ENCODE measurements around the gene RAB3A. TPM values are rescaled to one million over a fixed set of nuclear protein-coding genes. Genes with fewer than 3 reads are reported as not detected.

The RAB3A gene
- total RNA-seq (2022; extraction: Qiagen RNA extraction; ENCODE audit: low read depth) = 0.74 to 0.94 TPM (median 0.87 TPM) in 5 replicates

GRCh38 chr19:18203863-18204393 is at the start of gene RAB3A:
RAB3A (minus strand) TSS chr19:18204042; CDS start chr19:18202740, 1,302 bp downstream.

GRCh38 chr19:18225702-18226468 is 22.0 kb upstream of the RAB3A start, which contains the start of gene PDE4C:
PDE4C (minus strand) TSS chr19:18226438; CDS start chr19:18226415, 23 bp downstream.

GRCh38 chr19:18192673-18193387 is 11.0 kb downstream of the RAB3A start, which contains the start of gene MPV17L2:
MPV17L2 (plus strand) TSS chr19:18193218; CDS start chr19:18193282, 64 bp downstream.

GRCh38 chr19:18173572-18174288 is 30.1 kb downstream of the RAB3A start, which contains the start of gene IFI30:
IFI30 (plus strand) TSS chr19:18173813; CDS start chr19:18173842, 29 bp downstream.

GRCh38 chr19:18152817-18153555 is 50.9 kb downstream of the RAB3A start, which contains the start of gene PIK3R2:
PIK3R2 (plus strand) TSS chr19:18153163; CDS start chr19:18155880, 2,717 bp downstream.

Other genes starting within 250 kb of the RAB3A start
- 0.22 to 0.76 TPM (median 0.63 TPM) in 5 replicates for gene KCNN1, start 236.9 kb downstream of the RAB3A start, total RNA-seq (2022; extraction: Qiagen RNA extraction; ENCODE audit: low read depth)
- 21.0 to 28.4 TPM (median 25.9 TPM) in 5 replicates for gene ARRDC2, start 195.9 kb downstream of the RAB3A start, total RNA-seq (2022; extraction: Qiagen RNA extraction; ENCODE audit: low read depth)
- gene IL12RB1, start 117.1 kb downstream of the RAB3A start, total RNA-seq (2022; extraction: Qiagen RNA extraction; ENCODE audit: low read depth) = not detected in 5 replicates
- 1.7 to 2.3 TPM (median 2.0 TPM) in 5 replicates for gene MAST3, start 106.3 kb downstream of the RAB3A start, total RNA-seq (2022; extraction: Qiagen RNA extraction; ENCODE audit: low read depth)
- gene PIK3R2, start 50.9 kb downstream of the RAB3A start, total RNA-seq (2022; extraction: Qiagen RNA extraction; ENCODE audit: low read depth) = 4.4 to 11.0 TPM (median 10.6 TPM) in 5 replicates
- 11.6 to 20.8 TPM (median 13.7 TPM) in 5 replicates for gene IFI30, start 30.2 kb downstream of the RAB3A start, total RNA-seq (2022; extraction: Qiagen RNA extraction; ENCODE audit: low read depth)
- gene MPV17L2, start 10.8 kb downstream of the RAB3A start, total RNA-seq (2022; extraction: Qiagen RNA extraction; ENCODE audit: low read depth) = 8.2 to 13.5 TPM (median 11.9 TPM) in 5 replicates
- gene PDE4C, start 22.4 kb upstream of the RAB3A start, total RNA-seq (2022; extraction: Qiagen RNA extraction; ENCODE audit: low read depth) = 0.02 to 0.29 TPM (median 0.23 TPM) in 4 of 5 replicates, not detected in the other
- 0.25 to 0.69 TPM (median 0.51 TPM) in 5 replicates for gene IQCN, start 70.4 kb upstream of the RAB3A start, total RNA-seq (2022; extraction: Qiagen RNA extraction; ENCODE audit: low read depth)
- gene JUND, start 77.6 kb upstream of the RAB3A start, total RNA-seq (2022; extraction: Qiagen RNA extraction; ENCODE audit: low read depth) = 32.2 to 63.7 TPM (median 50.1 TPM) in 5 replicates
- 214 to 233 TPM (median 229 TPM) in 5 replicates for gene LSM4, start 119.0 kb upstream of the RAB3A start, total RNA-seq (2022; extraction: Qiagen RNA extraction; ENCODE audit: low read depth)
- 2.2 to 4.3 TPM (median 3.7 TPM) in 5 replicates for gene PGPEP1, start 136.6 kb upstream of the RAB3A start, total RNA-seq (2022; extraction: Qiagen RNA extraction; ENCODE audit: low read depth)
- gene GDF15, start 182.1 kb upstream of the RAB3A start, total RNA-seq (2022; extraction: Qiagen RNA extraction; ENCODE audit: low read depth) = 40.6 to 72.6 TPM (median 50.5 TPM) in 5 replicates
- gene LRRC25, start 193.6 kb upstream of the RAB3A start, total RNA-seq (2022; extraction: Qiagen RNA extraction; ENCODE audit: low read depth) = not detected in 5 replicates
- 42.9 to 62.5 TPM (median 44.8 TPM) in 5 replicates for gene SSBP4, start 215.4 kb upstream of the RAB3A start, total RNA-seq (2022; extraction: Qiagen RNA extraction; ENCODE audit: low read depth)
- 30.2 to 44.3 TPM (median 37.1 TPM) in 5 replicates for gene ISYNA1, start 234.1 kb upstream of the RAB3A start, total RNA-seq (2022; extraction: Qiagen RNA extraction; ENCODE audit: low read depth)

Data from A549 treated with DMSO at 1 μM for 4 hours (cell line).